HG03159 (cell line): ENCODE data around the gene LPIN3.

Source experiments
- ATAC-seq: cut with Tn5 transposase; IDR thresholded peaks from one replicate; pipeline ENCODE4 v1.9.1; 2021; ENCODE audit warnings: mild to moderate bottlenecking, moderate library complexity; ENCODE audit not compliant: unreplicated experiment

The LPIN3 gene

DNA sequence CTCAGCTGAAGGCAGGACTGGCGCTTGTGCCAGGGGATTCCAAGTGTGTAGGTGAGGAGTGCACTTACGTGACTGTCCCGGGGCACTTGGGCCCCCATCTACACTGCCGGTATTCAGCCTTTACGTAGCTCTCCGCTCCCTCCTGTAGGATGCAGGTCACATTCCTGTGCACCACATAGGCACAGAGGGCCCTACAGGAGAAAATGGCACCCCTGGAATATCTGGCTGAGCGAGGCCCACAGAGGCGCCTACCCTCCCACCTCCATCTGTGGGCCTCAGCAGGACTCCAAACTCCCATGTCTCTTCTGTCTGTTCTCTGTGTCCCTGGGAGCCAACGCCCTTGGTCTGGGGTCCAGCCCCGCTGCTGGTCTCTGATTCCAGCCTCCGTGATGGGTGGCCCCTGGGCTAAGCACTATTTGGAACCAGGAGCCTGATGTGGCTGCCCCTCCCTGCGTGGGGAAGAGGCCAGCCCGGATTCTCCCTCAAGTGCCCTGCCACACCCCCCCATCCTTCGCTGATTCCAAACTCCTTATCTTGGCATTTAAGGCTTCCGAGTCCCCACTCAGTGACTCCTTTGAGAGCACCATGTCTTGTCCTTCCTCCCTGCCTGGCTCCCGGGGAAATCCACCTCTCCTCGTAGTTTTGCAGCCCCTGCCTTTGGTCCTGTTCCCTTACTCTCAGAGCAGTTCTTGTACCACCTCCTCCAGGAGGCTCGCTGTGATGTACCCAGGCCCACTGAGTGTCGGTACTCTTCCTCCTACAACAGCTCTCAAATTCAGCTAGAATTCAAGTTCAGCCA lies 24.5 kb downstream of the LPIN3 start:
- no peak for ATAC-seq

GRCh38 chr20:41365777-41366545 lies 25.3 kb downstream of the LPIN3 start:
- no peak for ATAC-seq

GRCh38 chr20:41366546-41367392 lies 26.1 kb downstream of the LPIN3 start, which contains the start of gene EMILIN3:
Gene EMILIN3, minus strand, starts transcription at chr20:41366818. Its CDS starts 184 bp downstream, at chr20:41366634.
- no peak for ATAC-seq

DNA sequence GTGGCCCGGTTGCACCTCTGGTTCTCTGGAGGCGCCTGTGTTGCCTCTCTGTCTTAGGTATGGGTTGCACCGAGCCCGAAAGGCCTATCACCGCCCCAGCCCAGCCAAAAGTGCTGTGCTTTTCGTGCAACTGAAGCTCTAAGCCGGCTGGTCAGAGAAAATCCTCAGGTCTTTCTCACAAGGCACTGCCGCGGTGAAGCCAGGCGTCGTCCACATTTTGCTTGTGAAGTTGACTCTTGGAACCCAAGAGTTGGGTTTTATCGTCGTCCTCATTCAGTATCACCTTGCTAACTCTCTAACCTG lies 26.7 kb downstream of the LPIN3 start:
- ATAC-seq, result no peak

GRCh38 chr20:41367956-41368355 lies 27.3 kb downstream of the LPIN3 start:
- ATAC-seq, result no peak

DNA sequence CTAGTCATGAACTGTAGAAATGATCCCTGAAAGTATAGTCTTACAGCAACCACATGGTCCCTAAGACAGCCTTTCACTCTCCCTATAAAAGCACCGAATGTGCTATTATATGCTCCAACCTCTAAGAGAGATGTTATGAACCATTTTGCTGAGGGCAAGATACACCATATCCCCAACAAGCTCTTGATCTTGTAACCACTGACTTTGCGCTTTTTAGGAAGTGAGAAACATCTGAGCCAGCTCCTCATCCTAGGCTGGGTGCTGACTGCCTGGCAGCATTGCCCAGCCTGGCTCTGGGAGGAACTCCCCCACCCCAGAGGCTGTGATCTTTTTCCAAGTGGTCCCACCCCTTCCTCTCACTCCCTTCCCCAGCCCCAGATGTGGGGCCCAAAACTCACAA lies 29.1 kb downstream of the LPIN3 start:
- no peak for ATAC-seq

- ATAC-seq, result no peak
Measured at GRCh38 chr20:41370176-41370575, 29.6 kb downstream of the LPIN3 start.

GRCh38 chr20:41371371-41371770 lies 30.8 kb downstream of the LPIN3 start:
- no peak for ATAC-seq

DNA sequence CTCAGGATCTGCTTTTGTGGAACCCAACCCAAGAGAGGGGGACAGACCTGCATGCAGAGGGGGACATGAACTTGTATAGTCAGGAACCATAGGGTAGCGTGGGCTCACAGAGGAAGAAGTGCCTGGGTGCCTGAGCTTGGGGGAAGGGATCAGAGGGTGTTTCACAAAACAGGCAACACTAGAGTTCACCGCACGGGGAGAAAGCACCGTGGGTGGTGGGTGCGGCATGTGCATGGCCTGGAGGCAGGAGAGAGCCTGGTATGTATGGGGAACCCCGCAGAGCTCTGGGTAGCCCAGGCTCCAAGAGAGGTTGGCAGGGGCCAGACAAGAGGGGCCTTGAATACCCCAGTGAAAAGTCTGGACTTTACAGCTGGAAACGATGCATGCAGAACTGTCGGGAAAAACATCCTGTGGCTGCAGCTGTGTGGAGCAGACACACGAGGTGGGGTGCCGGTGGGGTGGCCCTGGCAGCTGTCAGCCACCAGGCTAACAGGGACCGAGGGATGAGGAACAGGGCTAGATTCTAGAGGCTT lies 32.7 kb downstream of the LPIN3 start:
- ATAC-seq, result no peak

- no peak for ATAC-seq
Measured at GRCh38 chr20:41373931-41374920, 33.6 kb downstream of the LPIN3 start.

DNA sequence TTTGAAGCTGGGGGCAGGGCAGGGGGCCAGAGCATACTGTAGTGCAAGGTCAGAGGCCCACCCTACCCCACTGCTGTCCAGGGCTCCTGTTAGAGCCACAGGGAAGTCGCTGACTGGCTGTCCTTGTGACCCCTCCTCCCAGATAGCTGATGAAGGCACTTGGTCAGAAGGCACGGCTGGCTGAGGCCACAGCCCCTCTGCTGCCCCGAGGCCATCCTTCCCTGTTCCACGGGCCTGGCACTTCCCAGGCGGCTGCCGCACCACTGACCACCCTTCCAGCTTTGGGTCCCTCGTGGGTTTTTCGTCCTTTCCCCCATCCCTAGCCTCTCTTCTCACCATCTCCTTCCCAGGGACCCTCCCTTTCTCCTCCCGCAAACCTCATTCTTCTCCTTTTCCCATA lies 35.2 kb downstream of the LPIN3 start:
- no peak for ATAC-seq

DNA sequence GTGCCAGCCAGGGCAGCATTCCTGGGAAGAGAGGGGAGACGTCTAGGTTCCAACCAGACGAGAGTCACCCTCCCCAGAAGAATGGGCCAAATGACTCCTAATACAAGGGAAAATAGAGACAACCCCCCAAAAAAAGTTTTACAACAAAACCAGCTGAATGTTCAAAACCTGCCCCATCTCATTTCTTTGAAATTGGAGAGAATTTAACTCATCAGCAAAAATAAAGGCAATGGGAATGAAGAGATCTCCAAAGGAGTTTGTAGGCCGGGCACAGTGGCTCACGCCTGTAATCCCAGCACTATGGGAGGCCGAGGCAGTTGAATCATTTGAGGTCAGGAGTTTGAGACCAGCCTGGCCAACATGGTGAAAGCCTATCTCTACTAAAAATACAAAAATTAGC lies 35.7 kb downstream of the LPIN3 start:
- no peak for ATAC-seq

DNA sequence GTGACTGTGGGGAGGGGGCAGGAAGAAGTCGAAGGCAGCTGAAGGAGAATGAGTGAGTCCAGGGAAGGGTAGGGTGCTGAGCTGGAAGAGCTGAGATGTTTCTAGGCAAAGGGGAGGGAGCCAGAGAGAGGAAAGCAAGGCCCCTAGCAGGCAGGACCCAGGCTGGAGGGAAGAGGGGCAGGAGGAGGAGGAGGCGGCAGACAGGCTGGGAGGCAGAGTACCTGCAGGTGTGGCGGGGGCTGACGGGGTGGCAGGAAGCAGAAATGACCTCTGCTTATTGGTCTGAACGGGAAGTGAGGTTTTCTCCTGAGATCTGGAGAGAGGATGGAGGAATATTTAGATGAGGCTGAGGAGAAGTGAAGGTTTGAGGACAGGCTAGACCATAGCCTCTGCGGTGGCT lies 36.7 kb downstream of the LPIN3 start:
- no peak for ATAC-seq

DNA sequence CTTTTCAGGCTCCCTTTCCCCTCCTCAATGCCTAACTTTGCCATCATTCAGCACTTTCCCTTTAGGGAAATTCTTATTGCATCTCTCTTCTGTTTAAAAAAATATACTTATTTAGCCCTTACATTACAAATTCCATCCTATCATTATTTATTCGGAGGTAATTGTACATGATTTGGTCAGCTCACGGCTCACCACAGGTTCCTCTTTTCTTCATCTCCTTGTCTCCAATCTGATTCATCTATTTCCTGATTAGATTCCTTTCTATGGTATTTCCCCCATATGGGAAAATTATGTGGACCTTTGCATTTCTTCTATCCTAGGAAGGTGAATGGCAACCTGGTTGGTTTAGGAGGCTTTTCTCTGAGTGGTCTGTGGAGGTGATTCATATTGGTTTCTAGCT lies 38.9 kb downstream of the LPIN3 start:
- ATAC-seq, result no peak

DNA sequence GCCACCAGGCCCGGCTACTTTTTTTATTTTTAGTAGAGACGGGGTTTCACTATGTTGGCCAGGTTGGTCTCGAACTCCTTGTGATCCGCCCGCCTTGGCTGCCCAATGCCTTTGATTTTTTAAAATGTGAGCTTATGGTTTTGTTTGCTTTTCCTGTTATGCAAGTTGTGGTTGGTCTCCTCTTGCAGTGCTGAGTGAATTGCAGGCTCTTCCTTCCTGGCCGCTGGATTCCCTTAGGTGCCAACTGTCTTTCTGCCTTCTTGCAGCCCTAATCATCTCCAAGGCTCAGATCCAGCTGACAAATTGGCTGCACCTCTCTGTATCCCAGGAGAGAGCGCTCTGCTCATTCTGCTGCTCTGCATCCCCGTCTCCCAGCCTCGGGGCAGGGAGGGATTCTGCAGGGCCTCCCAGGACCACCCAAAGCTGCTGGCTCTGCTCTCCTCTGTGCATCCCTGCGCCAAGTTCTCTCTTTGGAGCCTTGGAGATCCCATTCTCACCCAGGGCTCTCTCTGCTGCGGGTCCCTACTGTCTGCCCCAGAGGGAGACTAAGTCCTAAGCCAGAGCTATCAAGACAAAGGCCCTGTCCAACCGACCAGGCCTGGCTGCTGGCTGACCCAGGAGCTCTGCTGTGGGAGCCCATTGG lies 40.1 kb downstream of the LPIN3 start:
- ATAC-seq, result no peak

DNA sequence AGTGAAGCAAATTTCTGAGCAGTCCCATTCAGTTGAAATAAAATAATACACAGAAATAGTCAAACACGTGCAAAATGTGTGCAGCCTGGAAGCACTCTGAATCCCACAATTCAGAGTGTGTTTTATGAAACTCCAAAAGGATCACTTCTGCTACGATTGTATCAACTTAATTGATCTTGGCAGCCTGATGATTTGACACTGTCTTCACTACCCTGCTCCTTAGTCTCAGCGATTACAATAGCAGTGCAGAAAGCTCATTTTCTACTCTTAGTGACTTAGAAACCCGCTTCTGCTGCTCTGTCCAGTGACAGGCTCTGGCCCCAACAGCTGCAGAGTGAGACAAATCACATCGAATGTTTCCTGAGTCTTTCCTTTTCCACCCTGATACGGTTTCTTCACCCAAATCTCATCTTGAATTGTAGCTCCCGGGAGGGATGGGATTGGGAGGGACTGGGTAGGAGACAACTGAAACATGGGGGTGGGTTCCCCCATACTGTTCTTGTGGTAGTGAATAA lies 42.2 kb downstream of the LPIN3 start:
- ATAC-seq, result no peak

GRCh38 chr20:41386502-41387427 lies 46.1 kb downstream of the LPIN3 start:
- ATAC-seq, result no peak

- no peak for ATAC-seq
Measured at GRCh38 chr20:41387444-41387851, 46.8 kb downstream of the LPIN3 start.
